GM18867 (cell line): ENCODE measurements around the gene LY6G5B.
"Not testable (repeated sequence)": the region's sequence is repeated elsewhere in the genome, so short reads cannot be mapped to it uniquely, and the experiment has no call there.

Experiments used
- ATAC-seq: cut with Tn5 transposase; IDR thresholded peaks from one replicate; pipeline ENCODE4 v1.9.1; 2021; ENCODE audit warnings: mild to moderate bottlenecking, moderate library complexity; ENCODE audit not compliant: unreplicated experiment

LY6G5B gene

DNA sequence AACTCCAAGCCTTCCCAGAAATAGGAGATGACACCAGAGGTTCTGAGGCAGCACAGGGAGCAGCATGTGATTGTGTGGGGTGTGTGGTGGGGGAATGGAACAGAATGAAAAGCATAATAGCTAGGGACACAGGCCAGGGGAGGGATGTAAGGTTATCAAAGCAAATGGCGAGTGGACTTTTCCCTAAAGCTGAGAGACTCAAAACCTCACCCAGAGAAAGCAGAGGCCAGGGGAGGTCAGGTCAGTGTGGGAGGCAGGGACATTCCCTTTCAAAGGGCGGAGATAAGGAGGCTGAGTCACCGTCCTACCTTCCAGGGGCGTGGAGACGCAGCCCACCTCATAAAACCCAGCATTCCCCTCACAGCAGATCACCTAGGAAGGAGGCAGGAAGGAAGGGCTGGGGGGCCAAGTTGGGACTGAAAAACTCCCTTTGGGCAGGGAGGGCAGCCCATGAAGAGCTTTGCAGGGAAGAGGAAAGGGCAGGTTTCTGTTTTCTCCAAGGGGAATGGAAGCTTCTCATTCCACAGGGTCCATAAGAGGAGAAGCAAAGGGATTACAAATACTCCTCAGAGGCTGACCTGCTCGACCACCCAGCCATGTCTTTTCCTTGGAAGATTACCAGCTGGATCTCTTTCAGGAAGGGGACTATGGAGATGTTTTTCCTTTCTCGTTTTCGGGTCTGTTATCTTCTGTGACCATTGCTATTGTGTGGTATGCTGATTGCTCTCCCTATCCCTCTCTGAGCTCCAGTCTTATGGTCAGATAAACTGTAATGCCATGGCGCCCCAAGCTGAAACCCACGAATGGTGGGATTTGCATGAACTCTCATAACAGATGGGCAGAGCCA, 20.7 kb downstream of the LY6G5B start:
- no peak for ATAC-seq

GRCh38 chr6:31691078-31691463, 21.3 kb downstream of the LY6G5B start:
- ATAC-seq, result no peak

- no peak for ATAC-seq
These were observed 21.9 kb downstream of the LY6G5B start for GRCh38 chr6:31691564-31692108.

- ATAC-seq, result no peak
These were observed 22.6 kb downstream of the LY6G5B start for GRCh38 chr6:31692353-31692752.

DNA sequence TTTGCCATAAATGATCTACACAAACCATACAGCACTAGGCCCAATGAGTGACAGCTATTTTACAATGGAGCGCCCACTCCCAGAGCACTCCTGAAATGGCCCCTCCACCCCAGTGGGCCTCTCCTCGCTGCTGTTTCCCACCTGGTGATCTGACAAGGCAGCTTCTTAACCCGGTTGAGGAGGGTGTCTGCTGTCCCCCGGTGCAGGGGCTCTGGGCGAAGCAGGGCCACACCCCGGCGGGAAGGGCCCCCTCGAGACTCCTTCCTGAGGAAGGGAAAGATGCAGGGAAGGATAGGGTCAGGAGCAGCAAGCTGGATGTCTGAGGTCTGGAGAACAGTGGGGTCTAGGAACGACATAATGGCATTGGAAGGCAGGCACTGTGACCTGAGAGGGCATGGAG, 23.1 kb downstream of the LY6G5B start:
- no peak for ATAC-seq

GRCh38 chr6:31693535-31693934, 23.8 kb downstream of the LY6G5B start:
- ATAC-seq, result no peak

GRCh38 chr6:31697555-31697954, 27.8 kb downstream of the LY6G5B start:
- ATAC-seq, result no peak

- no peak for ATAC-seq
These were observed 31.1 kb downstream of the LY6G5B start for GRCh38 chr6:31700740-31701401.

DNA sequence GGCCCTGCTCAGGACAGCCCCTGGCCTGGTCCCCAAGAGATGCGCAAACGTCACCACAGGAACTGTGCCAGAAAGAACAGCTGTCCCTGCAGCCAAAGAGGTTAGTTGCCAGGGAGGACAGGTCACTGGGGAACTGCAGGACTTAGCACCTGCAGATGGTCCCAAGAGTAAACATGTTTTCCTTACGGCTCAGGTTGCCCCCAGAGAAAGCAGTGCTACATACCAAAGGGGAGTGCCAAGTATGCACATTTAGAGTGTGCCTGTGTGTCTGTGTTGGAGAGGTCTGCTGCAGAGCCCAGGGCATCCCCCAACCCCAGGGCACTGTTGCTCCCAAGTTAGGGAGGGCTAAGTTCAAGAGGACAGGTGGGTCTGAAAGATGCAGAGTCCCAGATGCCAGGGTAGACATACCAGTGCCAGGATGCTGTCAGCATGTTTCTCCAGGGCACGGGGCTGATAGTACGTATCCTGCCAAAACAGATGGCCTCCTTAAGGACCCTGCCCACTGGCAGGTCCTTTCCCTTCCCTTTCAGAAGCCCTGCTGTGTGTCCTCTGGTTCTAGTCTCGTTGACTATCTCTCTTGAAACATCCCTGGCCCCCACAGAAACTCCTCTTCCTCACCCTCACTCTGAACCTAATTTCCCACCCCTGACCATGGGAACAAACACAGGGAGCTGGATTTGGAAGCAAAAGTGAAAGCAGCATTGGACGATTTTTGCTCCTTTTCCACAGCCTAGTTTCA, 32.1 kb downstream of the LY6G5B start:
- no peak for ATAC-seq

DNA sequence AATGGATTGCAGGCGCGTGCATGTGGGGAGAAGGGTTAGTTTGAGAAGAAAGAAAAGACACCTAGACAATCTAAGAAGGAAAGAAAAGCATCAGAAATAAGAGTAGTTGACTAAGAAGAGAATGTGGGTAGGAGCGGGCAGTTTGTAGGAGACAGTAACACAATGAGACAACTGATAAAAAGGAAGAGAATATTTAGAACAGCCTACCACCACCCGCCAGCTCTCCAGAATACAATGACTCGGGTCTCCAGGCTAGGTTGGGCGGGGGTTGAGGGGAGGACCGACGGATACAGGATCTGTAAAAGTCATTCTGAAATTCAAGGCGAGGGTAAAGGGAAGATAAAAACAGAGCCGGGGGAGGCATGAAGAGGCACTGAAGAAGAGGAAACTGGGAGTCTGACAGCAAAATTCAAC, 32.6 kb downstream of the LY6G5B start:
- peak; percentile 3 for ATAC-seq

- ATAC-seq, result peak; percentile 89
These were observed 33.3 kb downstream of the LY6G5B start, which contains the start of gene ABHD16A for GRCh38 chr6:31702819-31703716. Gene ABHD16A (minus strand): TSS chr6:31703324. CDS start chr6:31703281, 43 bp downstream.

- ATAC-seq, result no peak
These were observed 36.2 kb downstream of the LY6G5B start for GRCh38 chr6:31705931-31706330.

DNA sequence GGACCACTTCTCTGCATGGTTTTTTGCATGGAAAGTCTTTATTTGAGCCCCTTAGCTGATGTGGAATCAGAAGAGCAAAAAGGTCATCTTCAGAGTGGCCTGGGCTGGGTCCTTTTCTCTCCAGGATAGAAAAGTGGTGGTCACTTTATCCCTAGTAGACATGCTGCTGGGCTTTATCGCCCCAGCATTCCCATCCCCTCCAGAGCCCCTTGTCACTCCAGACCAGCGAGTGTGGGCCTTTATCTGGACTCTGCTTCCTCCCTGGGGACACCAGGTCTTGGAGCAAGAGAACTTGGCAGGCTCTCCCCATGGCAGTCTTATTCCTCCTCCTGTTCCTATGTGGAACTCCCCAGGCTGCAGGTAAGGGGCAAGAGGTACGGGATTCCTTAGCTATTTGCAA, 36.8 kb downstream of the LY6G5B start, which contains the start of gene LY6G6F:
Gene LY6G6F, plus strand, starts transcription at position 268 of the 400 bp plus-strand sequence. Its CDS starts 41 bp downstream, at position 309.
- no peak for ATAC-seq

GRCh38 chr6:31707701-31708100, 37.9 kb downstream of the LY6G5B start:
- no peak for ATAC-seq

DNA sequence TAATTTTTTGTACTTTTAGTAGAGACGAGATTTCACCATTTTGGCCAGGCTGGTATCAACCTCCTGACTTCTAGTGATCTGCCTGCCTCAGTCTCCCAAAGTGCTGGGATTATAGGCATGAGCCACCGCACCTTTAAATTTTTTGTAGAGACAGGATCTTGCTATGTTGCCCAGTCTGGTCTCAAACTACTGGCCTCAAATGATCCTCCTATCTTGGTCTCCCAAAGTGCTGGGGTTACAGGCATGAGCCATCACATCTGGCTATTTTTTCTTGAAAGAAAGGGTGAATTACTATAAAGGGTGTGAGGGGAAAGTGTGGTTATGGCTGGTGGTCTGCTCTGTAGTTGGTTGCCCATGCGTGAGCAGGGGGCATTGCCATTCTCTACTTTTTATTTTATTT, 38.4 kb downstream of the LY6G5B start:
- ATAC-seq, result no peak

DNA sequence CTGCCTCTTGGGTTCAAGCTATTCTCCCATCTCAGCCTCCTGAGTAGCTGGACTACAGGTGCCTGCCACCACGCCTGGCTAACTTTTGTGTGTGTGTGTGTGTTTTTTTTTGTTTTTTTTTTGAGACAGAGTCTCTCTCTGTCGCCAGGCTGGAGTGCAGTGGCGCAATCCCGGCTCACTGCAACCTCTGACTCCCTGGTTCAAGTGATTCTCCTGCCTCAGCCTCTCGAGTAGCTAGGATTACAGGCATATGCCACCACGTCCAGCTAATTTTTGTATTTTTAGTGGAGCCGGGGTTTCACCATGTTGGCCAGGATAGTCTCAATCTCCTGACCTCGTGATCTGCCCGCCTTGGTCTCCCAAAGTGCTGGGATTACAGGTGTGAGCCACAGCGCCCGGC, 39.4 kb downstream of the LY6G5B start:
- ATAC-seq, result not testable (repeated sequence)

DNA sequence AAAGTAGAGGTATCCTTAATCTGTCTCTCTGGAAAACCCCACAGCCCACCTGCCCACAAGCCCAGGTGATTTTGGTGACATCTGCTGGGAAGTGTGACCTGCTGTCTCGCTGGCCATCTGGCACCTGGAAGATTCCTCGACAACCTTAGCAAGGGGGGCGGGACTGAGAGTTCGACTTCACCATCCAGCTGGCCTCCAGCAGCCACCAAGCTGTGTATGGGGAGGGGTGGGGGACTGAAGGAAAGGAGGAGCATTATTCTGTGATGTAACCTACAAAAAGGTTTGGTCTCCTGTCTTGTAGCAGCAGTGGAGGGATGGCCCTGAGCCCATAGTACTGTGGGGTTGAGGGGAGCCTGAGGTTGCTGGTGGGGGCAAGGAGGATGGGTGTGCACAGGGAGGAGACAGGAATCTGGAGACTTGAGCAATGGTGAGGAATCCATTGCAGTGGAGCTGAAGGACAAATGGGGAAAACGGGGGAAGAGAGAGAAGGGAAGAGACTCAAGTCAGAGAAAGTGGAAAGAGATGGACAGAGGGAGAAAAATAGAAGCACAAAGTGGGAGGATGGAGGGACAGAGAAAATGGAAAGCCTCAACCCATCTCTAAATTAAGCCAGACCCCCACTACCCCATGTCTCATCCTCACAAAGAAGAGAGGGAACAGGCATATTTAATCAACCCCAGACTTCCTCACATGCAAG, 40.9 kb downstream of the LY6G5B start:
- ATAC-seq, result no peak

GRCh38 chr6:31711233-31711632, 41.5 kb downstream of the LY6G5B start:
- no peak for ATAC-seq

DNA sequence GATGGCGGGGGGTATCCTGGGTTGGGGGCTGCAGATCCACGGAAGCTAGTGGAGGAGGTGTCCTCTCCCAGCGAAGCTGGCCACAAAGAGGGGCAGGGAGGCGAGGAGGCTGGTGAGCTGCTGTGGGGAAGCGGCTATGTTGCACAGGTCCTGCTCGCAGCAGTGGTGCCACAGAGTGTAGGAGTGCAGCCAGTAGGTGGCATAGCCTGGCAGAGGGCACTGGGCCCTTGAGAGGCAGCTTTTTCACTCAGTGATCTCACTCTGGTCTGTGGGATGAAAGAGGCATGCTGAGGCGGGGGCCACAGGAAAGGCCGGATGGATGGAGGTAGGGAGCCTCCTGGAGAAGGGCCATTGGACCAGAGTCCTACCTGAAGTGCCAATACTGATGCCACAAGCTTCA, 42.5 kb downstream of the LY6G5B start:
- ATAC-seq, result no peak

DNA sequence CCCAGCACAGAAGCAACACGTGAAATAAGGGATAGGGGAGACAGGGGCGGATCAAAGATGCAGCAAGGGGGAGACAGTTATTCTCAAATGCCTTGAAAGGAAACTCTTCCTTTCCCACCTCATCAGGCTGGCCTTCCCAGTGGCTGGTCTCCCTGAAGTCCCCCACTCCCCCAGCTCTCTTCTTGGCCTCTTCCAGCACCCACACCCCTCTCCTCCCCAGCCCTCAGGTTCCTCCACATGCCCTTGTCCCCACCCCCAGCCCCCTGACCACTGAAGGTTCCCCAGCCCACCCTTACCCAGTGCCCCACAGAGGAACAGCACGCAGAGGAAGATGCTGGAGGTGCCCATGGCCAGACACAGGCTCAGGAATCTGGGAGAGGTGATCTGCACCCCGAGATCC, 43.7 kb downstream of the LY6G5B start:
- ATAC-seq, result no peak
